GM21390 (cell line): ENCODE measurements around the gene LDLRAD4.
A peak's percentile ranks its signal among the peaks of the same experiment; 100 is the strongest.

ENCODE experiments used
- ATAC-seq: cut with Tn5 transposase; IDR thresholded peaks from one replicate; pipeline ENCODE4 v1.9.1; 2021; ENCODE audit not compliant: unreplicated experiment

The LDLRAD4 gene

DNA sequence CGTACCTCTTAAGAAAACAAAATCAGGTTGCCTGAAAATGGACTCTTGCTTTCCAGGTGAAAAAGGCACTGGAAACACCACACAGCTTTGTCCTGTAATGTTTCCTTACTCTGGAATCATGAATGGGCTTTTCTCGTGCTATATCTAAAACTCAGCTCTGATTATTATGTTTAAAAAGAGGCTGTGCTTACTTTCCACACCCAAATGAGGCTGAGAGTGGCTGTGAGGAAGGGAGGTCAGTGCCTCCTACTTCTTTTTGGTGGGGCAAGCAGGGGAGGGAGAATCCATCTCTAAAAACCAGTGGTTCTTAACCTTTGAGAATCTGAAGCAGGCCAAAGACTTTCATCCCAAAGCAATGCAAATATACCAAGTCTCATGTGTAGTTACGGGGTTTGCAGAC, 359.2 kb downstream of the LDLRAD4 start:
- no peak for ATAC-seq

GRCh38 chr18:13578400-13578799, 359.8 kb downstream of the LDLRAD4 start:
- ATAC-seq, result no peak

GRCh38 chr18:13579874-13580273, 361.3 kb downstream of the LDLRAD4 start:
- no peak for ATAC-seq

DNA sequence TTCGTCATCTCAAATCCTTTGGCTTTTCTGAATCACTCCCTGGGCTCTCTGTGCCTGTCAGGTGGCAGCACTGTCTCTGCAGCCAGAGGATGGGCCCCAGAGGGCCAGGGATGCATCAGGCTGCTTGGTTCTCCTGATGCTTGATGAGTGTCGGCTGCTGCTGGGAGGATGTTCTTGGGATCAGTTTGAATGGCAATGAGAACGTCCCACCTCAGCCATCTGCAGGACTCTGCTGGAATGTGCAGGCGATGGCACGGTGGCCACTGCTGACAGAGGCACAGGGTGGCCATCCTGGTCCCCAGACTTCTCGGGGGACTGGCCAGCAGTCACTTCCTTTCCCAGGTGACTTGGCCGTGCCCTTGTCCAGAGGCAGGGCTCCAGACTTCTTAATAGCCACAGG, 361.8 kb downstream of the LDLRAD4 start:
- ATAC-seq, result no peak

- no peak for ATAC-seq
Measured at GRCh38 chr18:13580991-13581390, 362.4 kb downstream of the LDLRAD4 start.

DNA sequence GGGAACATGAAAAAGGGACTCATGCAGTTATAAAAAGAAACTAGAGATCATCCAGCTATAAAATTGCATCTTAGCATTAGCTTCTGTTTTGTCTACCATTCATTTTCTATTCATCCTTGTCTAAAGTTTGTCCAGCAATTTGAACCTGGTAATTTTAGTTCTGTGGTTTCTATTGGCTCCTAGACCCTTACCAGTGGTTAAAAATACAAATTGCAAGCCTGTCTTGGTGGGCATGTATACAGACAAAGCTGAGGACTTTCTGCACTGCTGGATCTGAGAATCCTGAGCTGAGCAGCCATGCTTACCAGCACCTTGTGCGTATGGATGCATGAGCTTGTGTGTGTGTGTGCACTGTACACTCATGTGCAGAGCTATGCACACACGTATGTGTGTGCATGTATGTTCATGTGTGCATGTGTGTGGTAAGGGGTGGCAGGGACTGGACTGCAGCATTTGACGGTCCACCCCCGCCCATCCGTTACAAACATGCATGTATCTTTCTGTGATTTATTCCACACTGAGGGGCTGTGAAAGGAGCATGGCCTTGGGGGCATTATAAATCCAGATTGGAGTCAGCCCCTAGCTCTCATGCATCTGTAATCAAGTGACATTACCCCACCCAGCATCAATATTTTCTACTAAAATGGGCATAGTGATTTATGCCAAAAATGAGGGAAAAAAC, 363.1 kb downstream of the LDLRAD4 start:
- no peak for ATAC-seq

DNA sequence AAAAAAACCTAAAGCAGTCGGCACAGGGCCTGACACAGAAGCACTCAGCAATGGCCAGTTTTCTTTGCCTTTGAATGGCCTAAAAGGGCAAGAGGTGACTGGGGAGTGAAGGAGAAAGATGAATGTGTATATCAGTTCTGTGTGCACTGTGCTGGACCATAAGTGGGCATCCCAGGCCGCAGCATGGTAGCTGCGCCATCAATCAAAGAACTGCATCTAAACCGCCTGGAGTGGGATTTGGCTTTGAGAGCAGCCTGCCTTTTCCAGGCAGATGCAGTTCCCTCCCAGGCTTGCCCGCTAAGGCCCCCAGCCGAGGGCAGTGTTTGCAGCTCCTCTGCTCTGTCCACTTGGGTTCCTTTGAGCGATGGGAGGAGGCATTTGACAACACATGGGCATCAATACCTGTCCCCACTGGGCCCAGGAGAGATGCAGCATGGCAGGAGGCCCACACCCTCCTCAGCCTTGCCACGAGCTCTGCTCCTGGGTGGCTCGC, 363.7 kb downstream of the LDLRAD4 start:
- ATAC-seq, result no peak

- no peak for ATAC-seq
Measured at GRCh38 chr18:13583576-13584550, 365.3 kb downstream of the LDLRAD4 start.

- no peak for ATAC-seq
Measured at GRCh38 chr18:13584825-13585224, 366.3 kb downstream of the LDLRAD4 start.

DNA sequence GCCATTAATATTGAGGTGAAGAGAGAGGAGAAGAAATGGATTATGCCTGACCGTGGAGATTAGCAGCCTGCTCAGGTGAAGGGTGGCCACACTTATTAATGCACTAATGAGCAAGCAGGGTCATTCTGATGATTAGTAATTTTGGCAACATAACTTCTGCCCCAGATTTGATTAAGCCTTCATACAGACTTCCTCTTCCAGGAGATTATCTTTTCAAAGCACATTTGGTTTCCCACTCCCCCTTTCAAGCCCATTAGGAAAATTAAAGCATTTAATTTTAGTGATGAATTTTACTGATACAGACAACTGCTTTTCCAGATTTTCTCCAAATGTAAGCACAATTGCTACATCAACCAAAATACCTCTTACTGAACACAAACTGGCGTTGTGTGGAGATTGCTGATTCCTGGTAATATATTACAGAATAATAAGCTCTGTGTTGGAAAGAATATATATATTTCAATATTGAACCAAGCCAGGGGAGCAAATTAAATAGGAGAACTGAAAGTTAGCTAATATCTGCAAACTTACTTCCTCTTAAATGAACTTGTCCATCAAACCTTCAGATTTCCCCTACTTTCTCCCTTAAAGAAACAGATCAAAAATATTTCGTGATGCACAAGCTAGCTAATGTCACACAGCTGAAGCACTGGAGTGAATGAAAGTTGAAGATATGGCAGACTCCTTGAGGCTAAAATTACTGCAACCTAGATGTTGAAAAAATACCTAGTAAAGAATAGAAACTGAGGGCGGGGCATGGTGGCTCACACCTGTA, 367.0 kb downstream of the LDLRAD4 start:
- no peak for ATAC-seq

DNA sequence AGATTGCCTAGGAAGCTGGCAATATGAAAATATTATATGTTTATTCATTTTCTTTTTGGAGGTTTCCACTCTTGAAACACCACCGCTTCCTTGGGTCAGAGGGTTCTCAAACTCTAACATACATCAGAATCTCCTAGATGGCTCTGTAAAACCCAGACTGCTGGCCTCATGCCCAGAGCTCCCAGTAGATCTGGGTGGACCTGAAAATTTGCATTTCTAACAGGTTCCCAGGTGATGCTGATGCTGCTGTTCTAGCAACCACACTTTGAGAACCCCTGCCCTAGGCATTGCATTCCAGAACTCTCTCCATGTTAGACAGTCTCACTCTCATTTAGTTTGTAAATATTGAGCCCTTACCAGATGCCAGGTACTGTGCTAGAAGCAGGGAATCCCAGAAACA, 368.4 kb downstream of the LDLRAD4 start:
- ATAC-seq, result peak; percentile 38

GRCh38 chr18:13587477-13587876, 368.9 kb downstream of the LDLRAD4 start:
- ATAC-seq, result no peak

- no peak for ATAC-seq
Measured at GRCh38 chr18:13587937-13588336, 369.4 kb downstream of the LDLRAD4 start.

GRCh38 chr18:13589316-13589715, 370.8 kb downstream of the LDLRAD4 start:
- ATAC-seq, result no peak

- no peak for ATAC-seq
Measured at GRCh38 chr18:13589943-13590342, 371.4 kb downstream of the LDLRAD4 start.

DNA sequence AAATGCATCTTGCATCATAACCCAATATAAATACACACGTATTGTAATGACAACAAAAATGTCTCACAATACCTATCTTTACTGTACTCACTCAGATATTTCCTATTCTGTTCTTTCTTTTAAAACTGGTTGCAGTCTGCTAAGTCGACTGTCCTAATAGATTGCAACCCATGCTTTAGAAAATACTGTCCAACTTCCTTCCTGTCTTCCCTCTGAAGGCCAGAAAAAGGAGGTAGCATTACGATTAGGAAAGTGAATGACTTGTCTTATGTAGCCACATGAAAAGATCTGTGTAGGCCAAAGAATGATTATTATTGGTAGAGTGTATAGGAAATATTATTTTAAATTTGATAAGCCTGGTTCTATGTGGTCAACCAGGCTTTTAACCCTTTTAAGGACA, 373.7 kb downstream of the LDLRAD4 start:
- no peak for ATAC-seq

GRCh38 chr18:13594551-13594950, 376.0 kb downstream of the LDLRAD4 start:
- no peak for ATAC-seq

- ATAC-seq, result no peak
Measured at GRCh38 chr18:13597068-13597467, 378.5 kb downstream of the LDLRAD4 start.

GRCh38 chr18:13598591-13598990, 380.0 kb downstream of the LDLRAD4 start:
- ATAC-seq, result no peak

DNA sequence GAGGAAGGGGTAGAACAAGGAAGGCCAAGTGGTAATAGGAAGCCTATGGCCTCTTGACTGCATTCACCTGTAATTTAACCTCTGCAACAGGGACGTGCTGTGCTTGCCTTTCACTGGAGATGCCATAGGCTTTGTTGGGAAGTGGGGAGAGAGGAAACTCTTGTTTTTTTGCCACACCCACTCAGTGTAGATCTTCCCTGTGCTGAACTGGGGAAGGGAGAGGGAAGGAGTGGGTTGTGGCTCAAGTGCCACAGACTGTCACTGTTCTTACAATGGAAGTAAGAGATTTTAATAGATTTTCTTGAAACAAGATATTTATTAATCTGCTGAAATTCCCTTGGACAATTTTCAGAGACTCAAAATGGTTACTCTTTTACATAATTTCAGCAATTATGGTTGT, 380.5 kb downstream of the LDLRAD4 start:
- no peak for ATAC-seq

GRCh38 chr18:13603304-13604019, 384.9 kb downstream of the LDLRAD4 start:
- ATAC-seq, result no peak
